Keratinocyte (primary cell): Measurements from ENCODE around the gene TTC39C. TPM values are rescaled to one million over a fixed set of nuclear protein-coding genes. Genes with fewer than 3 reads are reported as not detected.

Experiments used
- DNase-seq: peaks from one replicate; pipeline ENCODE4 v3.0.0-alpha.2; 2011; ENCODE audit warnings: low read depth, missing footprints, low spot score
- FAIRE-seq: peaks from 2 replicates; lab custom pipeline; 2011; peaks lifted over from hg19 to GRCh38; lab: Jason Lieb, UNC
- H2AFZ ChIP-seq: 2 replicates; pipeline ENCODE4 v1.6.0; 2012; ENCODE audit warnings: low read length, control low read depth, inconsistent platforms; ENCODE audit not compliant: control insufficient read depth
- H3K27ac ChIP-seq: 2 replicates; pipeline ENCODE4 v1.5.1; 2011; ENCODE audit warnings: low read length; ENCODE audit not compliant: control insufficient read depth, insufficient read depth
- H3K27me3 ChIP-seq: 3 replicates; pipeline ENCODE4 v1.6.0; 2011; ENCODE audit warnings: low read length; ENCODE audit not compliant: control insufficient read depth, insufficient read depth; ENCODE audit errors: extremely low read depth
- H3K36me3 ChIP-seq, 2 experiments: 2 replicates in 1 of 2; 3 replicates in 1 of 2; pipeline ENCODE4 v1.5.1; 2011; ENCODE audit warnings: low read length in 2 of 2, mild to moderate bottlenecking in 1 of 2; ENCODE audit not compliant: control insufficient read depth in 2 of 2, insufficient read depth in 2 of 2; ENCODE audit errors: extremely low read depth in 1 of 2
- H3K4me1 ChIP-seq: 3 replicates; pipeline ENCODE4 v1.5.1; 2011; ENCODE audit warnings: low read length; ENCODE audit not compliant: control insufficient read depth, insufficient read depth; ENCODE audit errors: extremely low read depth
- H3K4me2 ChIP-seq: 3 replicates; pipeline ENCODE4 v1.6.0; 2011; ENCODE audit warnings: low read depth, low read length; ENCODE audit not compliant: control insufficient read depth, insufficient read depth; ENCODE audit errors: extremely low read depth
- H3K4me3 ChIP-seq, 3 experiments: fragments of 200-600 bp in 1 of 3; sonication (generic) in 1 of 3; 2 replicates in 2 of 3; 3 replicates in 1 of 3; pipeline ENCODE4 v1.5.1; 2011 to 2016; ENCODE audit warnings: low read length in 3 of 3, mild to moderate bottlenecking in 3 of 3, control low read depth in 2 of 3, inconsistent platforms in 1 of 3, low read depth in 1 of 3, mixed read lengths in 1 of 3, mixed run types in 1 of 3, moderate library complexity in 1 of 3; ENCODE audit not compliant: control insufficient read depth in 2 of 3, insufficient read depth in 2 of 3; ENCODE audit errors: extremely low read depth in 1 of 3
- H3K79me2 ChIP-seq: 2 replicates; pipeline ENCODE4 v1.6.0; 2012; ENCODE audit warnings: low read length; ENCODE audit not compliant: control insufficient read depth, insufficient read depth
- H3K9ac ChIP-seq: 3 replicates; pipeline ENCODE4 v1.6.0; 2011; ENCODE audit warnings: low read length; ENCODE audit not compliant: control insufficient read depth, insufficient read depth; ENCODE audit errors: extremely low read depth
- H3K9me1 ChIP-seq: 3 replicates; pipeline ENCODE4 v1.6.0; 2011; ENCODE audit warnings: low read length; ENCODE audit not compliant: control insufficient read depth, insufficient read depth; ENCODE audit errors: extremely low read depth
- H3K9me3 ChIP-seq: 2 replicates; pipeline ENCODE4 v1.5.1; 2012; ENCODE audit warnings: low read depth, low read length; ENCODE audit not compliant: control insufficient read depth
- H4K20me1 ChIP-seq: 3 replicates; pipeline ENCODE4 v1.6.0; 2011; ENCODE audit warnings: low read length; ENCODE audit not compliant: control insufficient read depth, insufficient read depth; ENCODE audit errors: extremely low read depth
- CTCF ChIP-seq, 3 experiments: IDR thresholded peaks in 1 of 3; conservative IDR thresholded peaks in 1 of 3; optimal IDR thresholded peaks in 1 of 3; 2 replicates in 2 of 3; 3 replicates in 1 of 3; pipeline versions ENCODE3 to v1.5.1; 2011; ENCODE audit warnings: low read length in 3 of 3, mild to moderate bottlenecking in 3 of 3, moderate library complexity in 2 of 3, control low read depth in 1 of 3, inconsistent platforms in 1 of 3; ENCODE audit not compliant: insufficient read depth in 2 of 3; ENCODE audit errors: extremely low read depth in 1 of 3
- EZH2 ChIP-seq: IDR thresholded peaks from one replicate; pipeline ENCODE4 v1.6.1; 2012; ENCODE audit warnings: inconsistent platforms, mild to moderate bottlenecking, low read length, moderate library complexity
- dilution Hi-C: fragments of 300-500 bp; cut with MboI; formaldehyde crosslinking; loops from one replicate; pipeline ENCODE4 v1.7.0; 2020; ENCODE audit warnings: low sequenced_read_pairs; ENCODE audit not compliant: extremely low pct_ligation_motif_present
- polyA plus RNA-seq, 5 experiments: library from polyadenylated mRNA; depleted of rRNA in 3 of 5; stranded (reverse) in 3 of 5; stranded (forward) in 1 of 5; unstranded in 1 of 5; fragments of >200 nt; gene quantifications; 1 replicate in 1 of 5; 2 replicates in 3 of 5; 3 replicates in 1 of 5; pipeline versions ENCODE4 v1.2.1 to v1.2.3, GENCODE V29; 2011 to 2012; ENCODE audit warnings: missing spikeins in 2 of 5, low read depth in 1 of 5, low replicate concordance in 1 of 5

Gene TTC39C
- polyA plus RNA-seq, 1 donor (not counting 4 experiments of a cell fraction or from before 2014, with no cell fraction given): 26.8 TPM

DNA sequence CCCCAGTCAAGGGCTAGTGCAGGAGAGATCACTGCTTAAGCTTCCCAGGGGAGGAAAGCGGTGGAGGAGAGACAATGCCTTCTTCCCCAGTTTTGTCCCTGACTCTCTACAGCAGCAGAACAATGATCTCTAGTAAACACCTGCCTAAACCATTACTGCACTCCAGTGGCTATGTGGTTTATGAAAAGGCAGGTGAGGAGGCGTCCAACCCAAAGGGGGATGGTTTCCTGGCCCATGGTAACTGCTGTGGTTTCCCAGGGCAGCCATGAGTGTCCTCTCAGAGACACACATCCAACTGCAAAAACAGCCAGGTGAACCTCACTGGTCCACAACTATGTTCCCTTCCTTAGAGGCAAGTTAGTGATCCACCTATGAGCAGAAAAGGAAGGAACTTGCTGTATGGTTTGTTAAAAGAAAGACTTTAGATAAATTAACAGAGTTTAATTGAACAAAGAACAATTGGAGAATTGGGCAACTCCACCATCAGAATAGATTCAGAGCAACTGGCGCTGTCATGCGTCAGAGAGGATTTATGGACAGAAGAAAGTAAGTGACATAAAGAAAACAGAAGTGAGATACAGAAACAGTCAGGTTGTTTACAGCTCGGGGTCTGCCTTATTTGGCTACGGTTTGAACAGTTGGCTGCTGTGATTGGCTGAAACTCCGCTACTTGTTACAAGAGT, 4.8 kb upstream of the TTC39C start:
- Histone ChIP-seq H3K9me3 (no peaks in the 10 kb centered on the region), H3K36me3 (no peaks in the 10 kb centered on the region), H3K27me3 (peaks cover 3% of the 10 kb centered on the region), H3K4me2 (no peak overlapping the region), H3K4me3 (no peak overlapping the region), H3K79me2 (no peaks in the 10 kb centered on the region), H3K9me1 (no peaks in the 10 kb centered on the region), H4K20me1 (no peaks in the 10 kb centered on the region), H3K9ac (no peak overlapping the region), H2AFZ (no peak overlapping the region), H3K27ac (no peak overlapping the region), H3K4me1 (no peaks in the 10 kb centered on the region)
- TF ChIP-seq EZH2 (no peak), CTCF (optimal IDR thresholded peaks at IDR 0.05 in 1 of 3, IDR thresholded peaks at IDR 0.05 in 1 of 3, conservative IDR thresholded peaks at IDR 0.05 in 1 of 3; ENCODE audit: extremely low read depth in 1 of 3, insufficient read depth in 2 of 3, low read length in 3 of 3) (no peak)
- dilution Hi-C loops: no loop called here
- DNase-seq: no peak
- no peak for FAIRE-seq

DNA sequence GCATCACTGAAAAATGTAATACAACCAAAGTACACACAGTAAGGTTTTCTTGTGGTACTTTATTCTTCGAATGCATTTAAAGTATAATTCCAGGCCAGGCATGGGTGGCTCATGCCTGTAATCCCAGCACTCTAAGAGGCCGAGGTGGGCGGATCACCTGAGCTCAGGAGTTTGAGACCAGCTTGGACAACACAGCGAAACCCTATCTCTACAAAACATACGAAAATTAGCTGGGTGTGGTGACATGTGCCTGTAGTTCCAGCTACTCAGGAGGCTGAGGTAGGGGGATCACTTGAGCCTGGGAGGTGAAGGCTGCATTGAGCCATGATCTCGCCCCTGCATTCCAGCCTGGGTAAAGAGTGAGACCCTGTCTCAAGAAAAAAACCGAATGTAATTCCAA, 3.9 kb upstream of the TTC39C start:
- no peaks in the 10 kb centered on the region for H3K9me1 ChIP-seq
- H3K9me3 ChIP-seq: no peaks in the 10 kb centered on the region
- no peak overlapping the region for H3K27ac ChIP-seq
- H3K4me1 ChIP-seq: no peaks in the 10 kb centered on the region
- no peaks in the 10 kb centered on the region for H4K20me1 ChIP-seq
- FAIRE-seq (no peak), DNase-seq (no peak)
- peaks cover 3% of the 10 kb centered on the region for H3K79me2 ChIP-seq
- no peak overlapping the region for H3K4me2 ChIP-seq
- no peak overlapping the region for H3K4me3 ChIP-seq
- TF ChIP-seq EZH2: no peak
- TF ChIP-seq CTCF (optimal IDR thresholded peaks at IDR 0.05 in 1 of 3, IDR thresholded peaks at IDR 0.05 in 1 of 3, conservative IDR thresholded peaks at IDR 0.05 in 1 of 3; ENCODE audit: extremely low read depth in 1 of 3, insufficient read depth in 2 of 3, low read length in 3 of 3): no peak
- no peak overlapping the region for H3K9ac ChIP-seq
- dilution Hi-C loops: no loop called here
- no peaks in the 10 kb centered on the region for H3K36me3 ChIP-seq
- no peak overlapping the region for H2AFZ ChIP-seq
- H3K27me3 ChIP-seq: peaks cover 3% of the 10 kb centered on the region
